HG03159 (cell line): ENCODE measurements around the gene GRIP1.
A peak's percentile ranks its signal among the peaks of the same experiment; 100 is the strongest.

Source experiments
- ATAC-seq: cut with Tn5 transposase; IDR thresholded peaks from one replicate; pipeline ENCODE4 v1.9.1; 2021; ENCODE audit warnings: mild to moderate bottlenecking, moderate library complexity; ENCODE audit not compliant: unreplicated experiment

Gene GRIP1, protein sequence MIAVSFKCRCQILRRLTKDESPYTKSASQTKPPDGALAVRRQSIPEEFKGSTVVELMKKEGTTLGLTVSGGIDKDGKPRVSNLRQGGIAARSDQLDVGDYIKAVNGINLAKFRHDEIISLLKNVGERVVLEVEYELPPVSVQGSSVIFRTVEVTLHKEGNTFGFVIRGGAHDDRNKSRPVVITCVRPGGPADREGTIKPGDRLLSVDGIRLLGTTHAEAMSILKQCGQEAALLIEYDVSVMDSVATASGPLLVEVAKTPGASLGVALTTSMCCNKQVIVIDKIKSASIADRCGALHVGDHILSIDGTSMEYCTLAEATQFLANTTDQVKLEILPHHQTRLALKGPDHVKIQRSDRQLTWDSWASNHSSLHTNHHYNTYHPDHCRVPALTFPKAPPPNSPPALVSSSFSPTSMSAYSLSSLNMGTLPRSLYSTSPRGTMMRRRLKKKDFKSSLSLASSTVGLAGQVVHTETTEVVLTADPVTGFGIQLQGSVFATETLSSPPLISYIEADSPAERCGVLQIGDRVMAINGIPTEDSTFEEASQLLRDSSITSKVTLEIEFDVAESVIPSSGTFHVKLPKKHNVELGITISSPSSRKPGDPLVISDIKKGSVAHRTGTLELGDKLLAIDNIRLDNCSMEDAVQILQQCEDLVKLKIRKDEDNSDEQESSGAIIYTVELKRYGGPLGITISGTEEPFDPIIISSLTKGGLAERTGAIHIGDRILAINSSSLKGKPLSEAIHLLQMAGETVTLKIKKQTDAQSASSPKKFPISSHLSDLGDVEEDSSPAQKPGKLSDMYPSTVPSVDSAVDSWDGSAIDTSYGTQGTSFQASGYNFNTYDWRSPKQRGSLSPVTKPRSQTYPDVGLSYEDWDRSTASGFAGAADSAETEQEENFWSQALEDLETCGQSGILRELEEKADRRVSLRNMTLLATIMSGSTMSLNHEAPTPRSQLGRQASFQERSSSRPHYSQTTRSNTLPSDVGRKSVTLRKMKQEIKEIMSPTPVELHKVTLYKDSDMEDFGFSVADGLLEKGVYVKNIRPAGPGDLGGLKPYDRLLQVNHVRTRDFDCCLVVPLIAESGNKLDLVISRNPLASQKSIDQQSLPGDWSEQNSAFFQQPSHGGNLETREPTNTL

DNA sequence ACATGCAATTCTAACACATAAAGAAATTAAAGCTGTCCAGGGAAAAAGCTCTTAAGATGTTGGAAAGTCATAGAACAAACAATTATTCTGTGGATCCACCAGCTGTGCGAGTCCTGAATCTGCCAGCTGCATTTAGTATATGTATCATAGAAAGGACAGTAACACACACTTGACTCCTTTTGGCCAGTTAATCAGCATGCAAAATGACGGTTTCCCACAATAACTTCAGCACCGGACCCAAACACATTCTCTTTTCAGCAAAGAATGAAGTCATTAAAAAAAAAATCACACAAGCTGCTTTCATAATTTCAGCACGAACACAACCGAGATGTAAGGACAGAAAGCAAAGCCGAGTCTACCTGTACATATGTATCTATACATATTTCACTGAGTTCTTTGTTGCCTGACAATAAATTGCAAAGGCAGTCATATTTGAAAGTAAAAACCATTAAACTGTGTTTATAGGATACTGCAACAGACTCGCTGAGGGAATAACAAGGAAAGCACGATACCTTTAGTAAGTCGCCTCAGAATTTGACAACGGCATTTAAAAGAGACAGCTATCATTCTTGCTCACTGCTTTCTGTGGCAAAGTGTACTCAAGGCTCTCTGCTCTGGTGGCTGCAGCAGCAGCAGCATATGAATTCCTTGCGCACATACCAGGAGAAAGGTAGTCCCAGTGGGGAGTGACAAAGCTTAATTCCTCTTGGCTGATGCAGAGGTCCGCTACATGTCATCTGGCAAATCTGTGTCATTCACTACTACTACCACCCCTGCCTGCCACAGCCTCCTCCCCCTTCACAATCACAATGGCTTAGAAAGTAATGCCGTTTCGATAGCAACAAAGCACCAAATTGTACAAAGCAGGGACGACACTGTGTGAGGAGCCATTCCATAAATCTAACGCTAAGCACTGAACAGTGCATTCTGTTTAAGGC, at the start of gene GRIP1:
Gene GRIP1 (minus strand): TSS at position 739 of the 938 bp plus-strand sequence. CDS start 172 bp downstream, at position 567.
- ATAC-seq, result no peak

- no peak for ATAC-seq
These were observed 47.7 kb upstream of the GRIP1 start for GRCh38 chr12:66726556-66726955.

GRCh38 chr12:66725031-66725430, 46.2 kb upstream of the GRIP1 start:
- ATAC-seq, result no peak

- ATAC-seq, result no peak
These were observed 45.7 kb upstream of the GRIP1 start for GRCh38 chr12:66724616-66725015.

DNA sequence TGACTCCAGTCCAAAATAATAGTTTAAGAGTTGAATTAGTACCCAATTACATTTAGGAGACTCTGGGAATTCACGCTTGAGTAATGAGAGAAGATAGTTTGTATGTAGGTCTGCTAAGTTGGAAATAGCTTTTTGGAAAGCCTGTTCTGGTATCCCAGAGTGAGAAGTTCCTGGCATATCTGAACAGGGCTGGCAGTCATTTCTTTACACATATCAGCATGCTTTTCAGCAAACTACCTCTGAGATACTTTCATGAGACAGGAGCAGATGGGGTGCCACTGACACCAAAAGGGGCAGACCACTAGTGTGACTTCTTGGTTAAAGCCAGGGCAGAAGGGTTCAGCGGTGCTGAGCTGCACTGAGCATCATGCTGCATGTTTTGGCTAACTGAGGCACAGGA, 45.1 kb upstream of the GRIP1 start:
- no peak for ATAC-seq

GRCh38 chr12:66719862-66720261, 41.0 kb upstream of the GRIP1 start:
- ATAC-seq, result no peak

GRCh38 chr12:66717036-66717673, 38.3 kb upstream of the GRIP1 start:
- no peak for ATAC-seq

- ATAC-seq, result no peak
These were observed 37.6 kb upstream of the GRIP1 start for GRCh38 chr12:66716522-66716921.

- ATAC-seq, result no peak
These were observed 35.8 kb upstream of the GRIP1 start for GRCh38 chr12:66714709-66715108.

- ATAC-seq, result no peak
These were observed 35.1 kb upstream of the GRIP1 start for GRCh38 chr12:66713984-66714383.

DNA sequence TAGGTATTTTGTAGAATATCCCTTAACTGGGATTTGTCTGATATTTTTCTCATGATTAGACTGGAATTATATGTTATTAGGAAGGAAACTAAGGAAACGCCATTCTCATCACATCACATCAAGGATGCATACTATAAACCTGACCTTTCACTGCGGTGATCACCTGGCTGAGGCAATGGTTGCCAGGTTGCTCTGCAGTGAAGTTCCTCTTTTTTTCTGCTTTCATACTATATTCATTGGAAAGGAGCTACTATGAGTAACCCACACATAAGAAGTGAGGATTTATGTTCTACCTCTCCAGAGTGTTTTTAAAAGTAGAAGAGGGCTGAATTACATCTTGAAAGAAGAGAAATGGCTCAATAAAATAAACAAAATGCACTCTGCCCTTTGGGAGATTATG, 31.0 kb upstream of the GRIP1 start:
- peak; percentile 63 for ATAC-seq

DNA sequence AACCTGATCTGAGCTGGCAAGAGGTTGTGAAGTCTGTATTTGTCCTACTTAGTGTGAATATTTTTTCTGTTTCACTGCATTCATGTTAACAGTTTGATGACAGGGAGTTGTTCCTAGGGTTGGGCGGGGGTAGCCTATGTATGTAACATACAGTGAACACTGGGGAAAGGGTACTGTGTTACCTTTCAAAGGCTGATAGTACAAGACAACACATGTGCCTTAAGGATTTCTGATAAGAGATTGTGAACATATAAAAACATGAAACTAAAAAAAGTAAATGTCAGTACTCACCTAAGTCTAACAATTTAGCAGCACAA, 30.5 kb upstream of the GRIP1 start:
- ATAC-seq, result no peak

DNA sequence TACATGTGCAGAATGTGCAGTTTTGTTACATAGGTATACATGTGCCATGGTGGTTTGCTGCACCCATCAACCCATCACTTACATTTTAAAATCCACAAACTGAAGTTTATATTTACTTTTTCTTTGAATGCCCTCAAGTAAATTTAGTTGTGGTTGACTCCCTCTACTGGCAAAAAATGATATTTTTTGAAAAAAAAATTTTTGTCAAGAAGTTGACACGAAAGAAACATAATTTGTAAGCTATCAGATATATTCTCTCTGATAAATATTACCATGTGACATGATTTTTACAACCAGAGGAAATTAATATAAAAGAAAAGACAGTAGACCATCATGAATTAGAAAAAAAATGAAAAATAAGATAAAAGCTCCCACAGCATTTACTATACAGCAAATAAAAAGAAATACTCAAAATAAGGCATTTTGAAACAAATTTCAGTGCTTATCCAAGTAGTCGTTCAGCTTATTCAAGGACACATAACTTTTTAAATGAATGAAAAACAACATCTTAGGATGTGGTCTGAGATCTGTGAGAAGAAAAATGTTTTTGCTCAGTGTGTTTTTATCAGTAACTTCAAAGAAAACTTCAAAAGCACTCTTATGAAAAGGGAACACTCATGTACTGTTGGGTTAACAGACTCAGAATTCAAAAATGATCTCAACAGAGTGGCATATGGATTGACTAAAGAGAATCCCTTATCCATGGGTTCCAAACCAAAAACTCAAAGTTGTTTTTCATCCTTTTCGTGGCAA, 30.0 kb upstream of the GRIP1 start:
- no peak for ATAC-seq

GRCh38 chr12:66707002-66707697, 28.3 kb upstream of the GRIP1 start:
- ATAC-seq, result no peak

DNA sequence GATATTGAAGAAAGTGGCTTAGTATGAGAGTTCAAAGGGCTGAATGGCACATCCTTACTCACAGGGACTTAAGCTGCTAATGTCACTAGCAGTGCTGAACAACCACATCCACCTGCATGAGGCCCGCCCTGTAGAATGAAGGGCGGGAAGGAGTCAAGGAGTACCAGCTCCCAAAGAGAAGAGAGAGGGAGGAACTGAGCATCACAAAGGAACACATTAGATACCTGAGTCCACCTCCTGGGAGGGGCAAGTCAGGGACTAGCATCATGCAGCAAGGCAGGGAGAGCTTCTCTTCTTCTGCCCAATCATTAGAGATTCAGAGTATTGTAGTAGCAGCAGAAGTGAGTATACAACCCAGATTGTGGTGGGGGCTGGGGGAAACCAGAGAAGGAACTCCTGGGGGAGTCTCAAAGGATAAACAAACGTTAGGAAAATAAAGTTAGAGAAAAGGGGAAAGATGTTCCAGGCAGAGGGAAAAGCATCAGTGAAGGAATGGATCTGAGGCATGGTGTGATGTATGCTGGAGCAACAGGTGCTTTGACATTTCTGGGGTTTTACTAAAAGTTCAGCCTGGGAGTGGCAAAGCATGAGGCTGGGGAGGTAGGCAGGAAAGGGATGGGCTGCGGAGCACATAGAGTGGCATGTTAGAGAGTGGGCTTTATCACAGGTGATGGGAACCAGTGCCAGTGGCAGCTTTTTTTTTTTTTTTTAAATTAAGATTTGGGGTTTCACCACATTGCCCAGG, 21.0 kb upstream of the GRIP1 start:
- ATAC-seq, result no peak

GRCh38 chr12:66698558-66698957, 19.7 kb upstream of the GRIP1 start:
- ATAC-seq, result no peak

- no peak for ATAC-seq
These were observed 18.5 kb upstream of the GRIP1 start for GRCh38 chr12:66697404-66697803.
